ENCODE data around the gene HTT.

Gene HTT

DNA sequence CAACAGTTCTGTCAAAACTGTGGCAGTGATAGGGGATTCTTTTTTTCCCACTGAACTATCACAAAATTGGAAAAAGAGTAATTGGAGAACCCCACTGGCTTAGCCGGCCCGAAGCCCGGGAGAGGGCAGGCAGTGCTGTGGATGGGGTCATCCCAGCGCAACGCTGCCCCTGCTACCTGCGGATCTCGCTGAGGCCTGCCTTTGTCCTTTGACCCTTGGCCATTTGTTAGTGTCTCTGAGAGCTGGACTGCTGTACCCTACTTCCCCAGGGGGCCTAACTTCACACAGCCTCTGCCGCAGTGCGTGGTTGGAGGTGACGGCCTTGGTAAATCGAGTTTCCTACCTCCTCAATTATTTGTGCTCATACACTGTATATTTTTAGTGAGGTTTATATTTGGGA lies 131.5 kb downstream of the HTT start:
- DNase-seq = no peak

DNA sequence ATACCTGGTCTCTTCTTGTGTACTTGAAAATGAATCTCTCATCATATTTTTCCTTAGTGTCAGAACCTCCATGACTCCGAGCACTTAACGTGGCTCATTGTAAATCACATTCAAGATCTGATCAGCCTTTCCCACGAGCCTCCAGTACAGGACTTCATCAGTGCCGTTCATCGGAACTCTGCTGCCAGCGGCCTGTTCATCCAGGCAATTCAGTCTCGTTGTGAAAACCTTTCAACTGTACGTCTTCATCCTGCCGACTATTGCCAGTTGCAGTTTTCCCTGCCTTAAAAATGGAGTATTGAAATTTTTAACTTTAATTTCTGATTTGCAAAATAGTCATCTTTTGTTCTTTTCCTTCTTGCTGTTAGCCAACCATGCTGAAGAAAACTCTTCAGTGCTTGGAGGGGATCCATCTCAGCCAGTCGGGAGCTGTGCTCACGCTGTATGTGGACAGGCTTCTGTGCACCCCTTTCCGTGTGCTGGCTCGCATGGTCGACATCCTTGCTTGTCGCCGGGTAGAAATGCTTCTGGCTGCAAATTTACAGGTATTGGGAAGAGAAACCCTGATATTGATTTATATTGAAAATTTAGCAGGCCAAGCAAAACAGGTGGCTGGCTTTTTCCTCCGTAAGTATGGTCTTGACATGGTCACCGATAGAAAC lies 132.1 kb downstream of the HTT start:
- no peak for DNase-seq

GRCh38 chr4:3207531-3208037 lies 133.1 kb downstream of the HTT start:
- no peak for DNase-seq

- DNase-seq = no peak
Measured at GRCh38 chr4:3208826-3209225, 134.3 kb downstream of the HTT start.

DNA sequence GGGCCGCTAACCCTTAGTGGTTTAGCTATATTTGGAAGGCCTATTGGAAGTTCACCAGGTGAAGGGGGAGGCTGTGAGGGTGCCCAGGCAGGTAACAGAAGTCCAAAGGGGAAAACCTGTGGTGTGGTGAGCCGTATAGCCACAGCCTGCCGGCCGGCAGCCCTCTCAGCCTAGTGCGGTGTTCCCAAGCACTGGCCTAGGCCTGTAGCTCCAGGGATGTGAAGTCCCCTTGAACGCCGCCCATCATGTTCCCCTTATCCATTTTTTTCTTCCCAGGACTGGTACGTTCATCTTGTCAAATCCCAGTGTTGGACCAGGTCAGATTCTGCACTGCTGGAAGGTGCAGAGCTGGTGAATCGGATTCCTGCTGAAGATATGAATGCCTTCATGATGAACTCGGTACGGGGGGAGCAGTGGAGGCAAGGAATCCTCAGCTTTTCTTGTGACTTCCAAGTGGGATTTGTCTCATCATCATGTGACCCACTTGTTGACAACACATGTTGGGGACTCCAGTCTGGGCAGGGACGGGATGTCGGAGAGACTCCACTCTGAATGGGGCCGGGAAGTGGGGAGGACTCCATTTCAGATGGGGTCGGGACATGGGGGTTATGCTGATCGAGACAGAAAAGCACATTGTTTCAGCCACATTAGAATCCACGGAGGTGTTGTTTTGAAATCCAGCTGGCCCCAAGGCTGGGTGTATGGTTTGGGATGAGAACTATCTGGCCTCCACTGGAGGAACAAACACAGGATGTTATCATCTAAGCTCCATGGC lies 135.3 kb downstream of the HTT start:
- DNase-seq = no peak

- no peak for DNase-seq
Measured at GRCh38 chr4:3210467-3210866, 136.0 kb downstream of the HTT start.

DNA sequence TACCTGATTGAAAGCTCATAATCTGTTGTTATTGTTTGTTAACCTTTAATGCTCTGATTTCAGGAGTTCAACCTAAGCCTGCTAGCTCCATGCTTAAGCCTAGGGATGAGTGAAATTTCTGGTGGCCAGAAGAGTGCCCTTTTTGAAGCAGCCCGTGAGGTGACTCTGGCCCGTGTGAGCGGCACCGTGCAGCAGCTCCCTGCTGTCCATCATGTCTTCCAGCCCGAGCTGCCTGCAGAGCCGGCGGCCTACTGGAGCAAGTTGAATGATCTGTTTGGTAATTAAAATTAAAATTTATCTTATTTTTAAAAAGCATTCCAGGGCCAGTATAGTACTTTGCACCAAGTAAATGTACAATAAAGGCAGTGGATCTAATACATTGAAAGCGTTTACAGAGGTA lies 137.4 kb downstream of the HTT start:
- DNase-seq = no peak

DNA sequence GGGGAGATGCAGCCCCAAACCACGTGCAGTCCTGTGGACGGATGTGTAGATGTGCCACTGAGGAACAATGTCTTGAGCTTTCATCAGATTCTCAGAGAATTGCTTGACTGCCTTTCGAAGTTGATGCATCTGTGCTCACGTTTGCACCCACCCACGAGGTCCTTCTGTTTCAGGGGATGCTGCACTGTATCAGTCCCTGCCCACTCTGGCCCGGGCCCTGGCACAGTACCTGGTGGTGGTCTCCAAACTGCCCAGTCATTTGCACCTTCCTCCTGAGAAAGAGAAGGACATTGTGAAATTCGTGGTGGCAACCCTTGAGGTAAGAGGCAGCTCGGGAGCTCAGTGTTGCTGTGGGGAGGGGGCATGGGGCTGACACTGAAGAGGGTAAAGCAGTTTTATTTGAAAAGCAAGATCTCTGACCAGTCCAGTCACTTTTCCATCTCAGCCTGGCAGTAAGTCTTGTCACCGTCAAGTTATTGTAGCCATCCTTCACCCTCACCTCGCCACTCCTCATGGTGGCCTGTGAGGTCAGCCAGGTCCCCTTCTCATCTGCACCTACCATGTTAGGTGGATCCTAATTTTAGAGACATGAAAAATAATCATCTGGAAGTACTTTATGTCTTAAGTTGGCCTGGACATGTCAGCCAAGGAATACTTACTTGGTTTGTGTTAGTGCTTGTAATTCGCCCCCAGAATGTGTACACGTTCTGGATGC lies 138.1 kb downstream of the HTT start:
- DNase-seq = no peak

- DNase-seq = no peak
Measured at GRCh38 chr4:3213106-3213425, 138.6 kb downstream of the HTT start.

DNA sequence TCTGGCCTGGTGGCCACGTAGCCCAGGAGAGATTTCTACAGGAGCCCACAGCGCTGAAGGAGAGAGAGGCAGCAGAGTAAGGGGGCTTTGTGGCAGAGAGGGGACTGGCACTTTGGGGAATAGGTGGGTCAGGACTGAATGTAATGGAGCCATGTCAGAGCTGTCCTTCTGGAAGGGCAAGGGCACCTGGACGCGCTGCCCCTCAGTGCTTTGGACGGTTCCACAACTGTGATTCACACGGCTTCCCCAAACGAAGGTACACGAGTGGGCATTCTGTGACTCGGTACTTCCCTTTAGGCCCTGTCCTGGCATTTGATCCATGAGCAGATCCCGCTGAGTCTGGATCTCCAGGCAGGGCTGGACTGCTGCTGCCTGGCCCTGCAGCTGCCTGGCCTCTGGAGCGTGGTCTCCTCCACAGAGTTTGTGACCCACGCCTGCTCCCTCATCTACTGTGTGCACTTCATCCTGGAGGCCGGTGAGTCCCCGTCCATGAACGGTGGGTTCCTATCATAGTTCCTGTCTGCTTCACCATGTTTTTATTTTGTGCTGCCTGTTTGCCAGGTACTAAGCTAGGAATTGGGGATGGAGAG lies 139.3 kb downstream of the HTT start:
- DNase-seq = no peak

DNA sequence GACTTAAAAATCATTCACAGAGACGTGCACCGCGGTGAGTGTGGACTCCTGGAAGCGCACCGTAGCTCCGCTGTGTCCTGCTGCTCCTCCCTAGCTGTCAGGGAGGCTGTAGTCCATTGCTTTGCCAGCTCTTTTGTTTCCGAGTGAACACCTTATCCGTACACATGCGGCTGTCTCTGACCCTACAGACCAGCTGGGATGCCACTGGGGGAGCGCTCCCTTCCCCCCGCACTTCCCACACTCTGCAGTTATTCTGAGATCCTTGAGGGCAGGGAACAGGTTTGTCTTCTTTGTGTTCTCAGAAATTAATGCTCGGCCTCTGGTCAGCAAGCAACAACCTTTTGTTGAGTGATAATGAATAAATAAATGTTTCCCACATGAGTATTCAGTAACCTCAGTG lies 140.8 kb downstream of the HTT start:
- no peak for DNase-seq

DNA sequence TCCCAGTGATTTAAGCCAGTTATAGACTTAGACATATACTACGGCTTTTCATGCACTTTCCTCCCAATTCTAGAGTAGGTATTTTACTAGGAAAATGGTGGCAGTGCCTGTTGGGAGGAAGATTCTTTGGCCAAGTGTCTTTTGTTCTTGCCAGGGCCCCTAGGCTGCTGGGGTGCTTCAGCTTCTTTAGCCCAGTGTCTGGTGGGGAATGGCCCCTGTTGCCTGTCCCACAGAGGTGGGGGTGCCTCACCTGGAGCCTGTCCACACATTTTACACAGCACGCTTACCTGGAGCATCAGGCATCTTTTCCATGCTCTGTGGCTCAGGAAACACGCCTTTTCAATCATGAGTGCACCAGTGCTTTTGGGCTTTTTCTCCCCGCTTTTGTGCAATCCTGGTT lies 141.3 kb downstream of the HTT start:
- no peak for DNase-seq

DNA sequence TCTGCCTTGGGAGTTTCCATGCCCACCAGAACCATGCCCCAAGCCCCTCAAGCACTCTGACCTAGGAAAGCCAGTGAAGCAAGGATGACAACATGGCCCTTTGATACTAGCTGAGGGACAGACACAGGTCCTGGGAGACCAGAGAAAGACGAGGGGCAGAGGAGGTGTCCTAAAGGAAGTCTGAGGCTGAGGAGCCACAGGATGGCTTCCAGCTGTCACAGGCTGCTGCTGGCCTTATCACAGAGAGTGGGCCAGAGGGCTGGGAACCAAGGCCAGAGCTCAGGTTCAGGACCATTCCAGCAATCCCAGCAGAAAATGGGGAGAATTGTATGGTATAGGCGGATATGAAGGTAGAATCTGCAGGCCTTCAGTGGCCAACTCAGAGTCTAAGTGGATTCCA lies 142.8 kb downstream of the HTT start:
- no peak for DNase-seq

DNA sequence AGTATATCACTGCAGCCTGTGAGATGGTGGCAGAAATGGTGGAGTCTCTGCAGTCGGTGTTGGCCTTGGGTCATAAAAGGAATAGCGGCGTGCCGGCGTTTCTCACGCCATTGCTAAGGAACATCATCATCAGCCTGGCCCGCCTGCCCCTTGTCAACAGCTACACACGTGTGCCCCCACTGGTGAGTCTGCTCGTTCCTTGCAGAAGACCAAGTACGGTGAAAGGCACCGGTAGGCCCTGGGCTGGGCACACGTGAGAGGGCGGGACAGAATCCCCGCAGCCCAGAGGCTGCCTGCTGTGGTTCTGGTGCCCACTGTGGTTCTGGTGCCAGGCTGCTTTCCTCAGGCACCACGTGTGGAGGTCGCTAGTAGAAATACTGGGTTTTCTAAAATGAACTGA lies 143.3 kb downstream of the HTT start:
- no peak for DNase-seq

- DNase-seq = no peak
Measured at GRCh38 chr4:3218824-3219760, 144.6 kb downstream of the HTT start.

DNA sequence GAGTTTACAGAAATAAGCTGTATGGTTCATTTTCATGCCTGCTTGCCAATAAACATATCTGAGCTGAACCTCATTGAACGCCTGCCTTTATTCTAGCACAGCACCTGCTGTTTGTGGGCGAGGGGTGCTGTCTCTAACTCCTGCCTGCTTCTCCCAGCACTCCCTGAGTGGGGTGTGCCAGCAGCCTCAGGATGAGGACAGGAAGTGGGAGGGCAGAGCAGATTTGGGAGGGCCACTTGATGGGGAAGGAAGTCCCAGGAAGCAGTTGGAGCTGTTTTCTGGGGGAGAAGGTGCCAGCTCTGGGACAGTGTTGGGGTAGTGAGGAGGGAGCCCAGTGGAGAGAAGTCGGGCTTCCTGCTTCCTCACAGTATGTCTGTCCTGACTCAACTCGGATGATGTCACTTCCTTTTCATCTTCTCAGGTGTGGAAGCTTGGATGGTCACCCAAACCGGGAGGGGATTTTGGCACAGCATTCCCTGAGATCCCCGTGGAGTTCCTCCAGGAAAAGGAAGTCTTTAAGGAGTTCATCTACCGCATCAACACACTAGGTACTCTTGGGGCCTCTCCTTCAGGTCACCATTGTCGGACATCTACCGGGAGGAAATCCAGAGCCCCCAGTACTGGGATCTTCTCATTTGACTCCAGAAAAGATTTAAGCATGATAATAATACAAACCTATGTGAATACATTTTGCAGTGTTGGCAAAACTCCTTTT lies 145.4 kb downstream of the HTT start:
- no peak for DNase-seq

DNA sequence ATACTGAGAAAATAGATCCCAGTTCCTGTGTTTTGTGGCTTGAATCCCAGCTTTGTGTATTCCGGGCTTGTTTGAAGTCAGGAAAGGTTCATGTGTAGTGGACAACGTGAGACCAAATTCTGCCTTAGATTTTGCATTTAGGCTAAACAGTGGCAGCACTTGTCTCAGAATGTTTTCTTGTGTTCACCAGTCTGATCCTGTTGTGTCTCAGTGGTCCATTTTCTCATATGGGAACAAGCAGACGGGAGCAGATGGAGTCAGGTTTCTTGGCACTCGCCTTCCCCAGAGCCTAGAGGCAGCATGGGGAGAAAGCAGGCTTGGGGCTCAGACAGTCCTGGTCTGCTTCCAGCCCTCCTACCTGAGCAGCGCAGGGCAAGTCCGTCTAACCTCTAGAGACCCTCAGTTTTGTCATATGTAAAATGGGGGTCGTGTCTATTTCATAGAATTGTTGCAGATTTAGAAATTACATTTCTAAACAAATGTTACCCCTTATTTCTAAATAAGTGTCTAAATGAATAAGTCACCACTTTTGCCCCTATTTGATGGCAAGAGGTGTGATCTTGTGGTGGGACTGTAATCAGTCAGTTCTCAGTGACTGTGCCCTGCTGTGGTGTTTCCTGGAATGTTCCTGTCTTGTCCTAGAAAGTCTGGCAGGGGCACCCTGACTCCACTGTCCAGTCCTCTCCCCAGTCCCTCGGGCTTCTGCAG lies 146.1 kb downstream of the HTT start:
- DNase-seq = no peak

DNA sequence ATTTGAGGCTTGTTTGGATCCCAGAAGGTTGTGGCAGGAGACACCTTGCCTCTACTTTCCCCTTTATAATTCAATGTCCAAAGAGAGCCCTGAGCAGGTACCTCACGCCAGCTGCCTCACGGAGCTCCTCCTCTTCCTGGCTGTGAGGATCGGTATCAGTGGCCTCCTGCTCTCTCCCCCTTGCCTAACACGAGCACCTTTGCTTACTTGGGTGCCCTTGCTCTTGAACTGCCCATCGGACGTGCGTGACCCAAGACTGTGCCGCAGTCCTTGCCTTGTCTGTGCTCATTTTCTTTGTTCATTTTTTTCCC lies 146.7 kb downstream of the HTT start:
- DNase-seq = no peak

DNA sequence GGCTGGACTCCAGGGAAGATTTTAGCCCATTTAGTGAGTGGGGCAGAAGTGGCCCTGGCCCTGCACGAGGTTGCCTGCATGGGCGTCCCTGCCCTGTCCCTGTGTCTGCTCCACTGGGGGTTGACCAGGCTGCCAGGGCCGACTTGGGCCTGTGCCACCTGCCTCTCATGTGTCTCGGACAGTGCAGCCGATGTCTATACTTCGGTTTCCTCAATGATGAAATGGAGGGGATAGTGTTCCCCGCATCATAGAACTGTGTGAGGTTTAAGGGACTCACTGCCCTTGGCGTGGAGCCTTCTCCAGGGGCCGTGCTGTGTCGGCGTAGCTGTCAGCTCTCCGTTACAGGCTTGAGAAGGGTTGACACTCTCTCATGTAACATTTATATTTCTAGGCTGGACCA lies 147.5 kb downstream of the HTT start:
- no peak for DNase-seq

DNA sequence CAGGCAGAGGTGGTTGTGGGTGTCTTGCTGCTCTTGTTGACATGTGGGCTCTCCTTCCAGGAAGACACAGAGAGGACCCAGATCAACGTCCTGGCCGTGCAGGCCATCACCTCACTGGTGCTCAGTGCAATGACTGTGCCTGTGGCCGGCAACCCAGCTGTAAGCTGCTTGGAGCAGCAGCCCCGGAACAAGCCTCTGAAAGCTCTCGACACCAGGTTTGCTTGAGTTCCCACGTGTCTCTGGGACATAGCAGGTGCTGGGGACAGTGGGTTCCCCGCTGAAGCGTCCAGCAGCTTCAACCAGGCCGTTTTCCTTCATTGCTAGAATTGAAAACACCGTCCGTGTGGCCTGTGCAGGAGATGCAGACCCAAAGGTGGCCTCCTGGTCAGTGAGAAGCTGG lies 148.9 kb downstream of the HTT start:
- DNase-seq = no peak

DNA sequence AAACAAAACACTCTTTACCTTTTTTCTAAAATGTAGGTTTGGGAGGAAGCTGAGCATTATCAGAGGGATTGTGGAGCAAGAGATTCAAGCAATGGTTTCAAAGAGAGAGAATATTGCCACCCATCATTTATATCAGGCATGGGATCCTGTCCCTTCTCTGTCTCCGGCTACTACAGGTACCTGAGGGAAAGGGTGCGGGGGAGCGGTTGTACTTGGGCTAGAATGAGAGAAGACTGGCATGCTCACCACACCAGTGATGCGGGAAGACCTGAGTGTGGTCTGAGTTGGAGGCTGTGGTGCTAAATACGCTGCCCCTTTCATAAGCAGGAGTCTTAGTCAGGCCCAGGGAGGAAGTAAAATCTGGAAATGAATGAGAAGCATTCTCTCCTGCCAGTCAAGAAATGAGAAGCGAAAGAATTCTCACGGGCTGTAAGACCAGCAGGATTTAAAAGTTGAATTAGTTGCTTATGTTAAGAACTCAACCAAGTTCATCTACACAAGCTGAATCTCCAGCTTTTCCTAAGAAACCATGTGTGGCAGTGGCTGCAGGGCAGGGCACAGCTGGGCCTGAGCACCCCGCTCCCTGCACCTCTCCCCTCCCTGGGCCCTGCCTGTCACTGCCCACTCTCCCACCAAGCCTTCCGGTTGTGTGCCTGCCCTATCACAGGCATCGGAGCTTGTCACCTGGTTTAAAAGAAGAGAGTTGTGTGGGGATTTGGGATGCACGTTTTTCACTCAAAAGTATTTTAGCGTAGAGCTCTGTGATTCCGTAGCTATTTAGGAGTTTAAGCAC lies 149.7 kb downstream of the HTT start:
- no peak for DNase-seq
